Smooth muscle cell of bladder (primary cell): ENCODE data around the gene ANXA4. TPM values are rescaled to one million over a fixed set of nuclear protein-coding genes. Genes with fewer than 3 reads are reported as not detected.

Source experiments
- total RNA-seq: library from RNA; depleted of rRNA; stranded (reverse); fragments of >200 nt; gene quantifications from 2 replicates; pipeline ENCODE4 v1.2.3, GENCODE V29; 2014

ANXA4 gene
- 50.9 and 87.0 TPM in 2 replicates for total RNA-seq

DNA sequence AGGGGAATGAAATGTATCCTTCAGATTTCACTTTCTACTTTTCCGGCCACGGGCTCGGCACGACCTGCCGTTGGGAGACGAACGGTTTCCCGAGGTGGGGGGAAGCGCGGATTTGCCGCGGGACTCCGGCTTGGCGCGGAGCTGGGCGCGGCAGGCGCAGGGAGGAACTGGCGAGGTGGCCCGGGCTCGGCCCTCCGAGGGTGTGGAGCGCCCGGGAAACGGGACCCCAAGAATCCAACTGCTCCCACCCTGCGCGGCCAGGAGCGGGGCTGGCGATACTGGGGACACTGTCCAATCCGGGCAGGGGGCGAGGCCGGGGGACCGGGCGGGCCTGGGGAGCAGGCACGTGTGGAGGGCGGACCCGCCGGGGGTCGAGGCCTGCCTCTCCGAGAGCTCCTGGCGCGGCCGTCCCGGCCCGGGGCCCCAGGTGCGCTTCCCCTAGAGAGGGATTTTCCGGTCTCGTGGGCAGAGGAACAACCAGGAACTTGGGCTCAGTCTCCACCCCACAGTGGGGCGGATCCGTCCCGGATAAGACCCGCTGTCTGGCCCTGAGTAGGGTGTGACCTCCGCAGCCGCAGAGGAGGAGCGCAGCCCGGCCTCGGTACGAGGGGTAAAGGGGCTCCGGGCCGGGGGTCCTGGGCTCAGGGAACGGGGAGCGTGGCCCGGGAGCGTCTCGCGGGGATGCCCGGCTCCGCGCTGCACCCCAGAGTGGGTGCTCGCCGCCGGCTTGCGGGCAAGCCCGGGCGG is at the start of gene ANXA4:
TSS of gene ANXA4 (plus strand) at position 560 of the 747 bp plus-strand sequence. CDS start 39,432 bp downstream, outside the sequence.

DNA sequence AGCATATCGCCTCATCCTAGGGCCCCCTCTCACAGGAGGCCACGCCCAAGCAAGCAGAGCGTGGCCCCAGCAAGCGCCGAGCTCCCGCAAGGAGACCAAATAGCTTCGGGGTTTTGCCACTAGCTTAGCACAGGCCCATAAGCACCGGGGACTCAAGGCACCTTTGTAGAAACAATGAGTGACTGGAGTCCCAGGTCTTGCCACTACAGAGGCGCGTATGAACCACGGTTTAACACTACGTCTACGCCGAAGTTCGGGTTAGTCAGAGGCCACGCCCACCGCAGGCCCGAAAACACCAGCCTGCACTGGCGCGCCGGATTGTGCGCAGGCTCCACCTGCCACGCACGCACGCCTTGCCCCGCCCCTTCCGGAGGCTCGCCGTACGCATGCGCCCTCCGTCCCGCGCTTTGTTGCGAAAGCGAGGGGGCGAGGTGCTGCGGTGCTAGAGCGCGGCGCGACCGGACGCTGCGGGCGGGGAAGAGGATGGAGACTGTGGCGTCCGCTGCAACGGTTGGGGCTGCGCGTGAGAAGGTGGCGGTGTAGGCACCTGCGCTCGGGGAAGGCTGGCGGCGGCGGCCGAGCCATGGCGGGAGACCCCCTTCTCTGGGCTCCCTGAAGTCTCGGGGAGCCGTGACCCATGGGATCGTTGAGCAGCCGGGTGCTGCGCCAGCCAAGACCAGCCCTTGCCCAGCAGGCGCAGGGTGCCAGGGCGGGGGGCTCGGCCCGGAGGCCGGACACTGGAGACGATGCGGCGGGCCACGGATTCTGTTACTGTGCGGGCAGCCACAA is 87.5 kb downstream of the ANXA4 start, which contains the start of gene GMCL1:
TSS of gene GMCL1 (plus strand) at position 405 of the 789 bp plus-strand sequence. CDS start at position 638, 233 bp downstream.

Other genes starting within 250 kb of the ANXA4 start
- 17.5 and 20.7 TPM in 2 replicates for gene AAK1, start 98.4 kb upstream of the ANXA4 start, total RNA-seq
- gene GMCL1, start 87.5 kb downstream of the ANXA4 start, total RNA-seq = 5.7 and 8.5 TPM in 2 replicates
- 24.6 and 31.3 TPM in 2 replicates for gene SNRNP27, start 151.8 kb downstream of the ANXA4 start, total RNA-seq
- 5.3 and 5.8 TPM in 2 replicates for gene MXD1, start 173.0 kb downstream of the ANXA4 start, total RNA-seq
- 0.14 and 0.28 TPM in 2 replicates for gene ASPRV1, start 219.5 kb downstream of the ANXA4 start, total RNA-seq